ENCODE results near the gene TSGA10IP.

The TSGA10IP gene

DNA sequence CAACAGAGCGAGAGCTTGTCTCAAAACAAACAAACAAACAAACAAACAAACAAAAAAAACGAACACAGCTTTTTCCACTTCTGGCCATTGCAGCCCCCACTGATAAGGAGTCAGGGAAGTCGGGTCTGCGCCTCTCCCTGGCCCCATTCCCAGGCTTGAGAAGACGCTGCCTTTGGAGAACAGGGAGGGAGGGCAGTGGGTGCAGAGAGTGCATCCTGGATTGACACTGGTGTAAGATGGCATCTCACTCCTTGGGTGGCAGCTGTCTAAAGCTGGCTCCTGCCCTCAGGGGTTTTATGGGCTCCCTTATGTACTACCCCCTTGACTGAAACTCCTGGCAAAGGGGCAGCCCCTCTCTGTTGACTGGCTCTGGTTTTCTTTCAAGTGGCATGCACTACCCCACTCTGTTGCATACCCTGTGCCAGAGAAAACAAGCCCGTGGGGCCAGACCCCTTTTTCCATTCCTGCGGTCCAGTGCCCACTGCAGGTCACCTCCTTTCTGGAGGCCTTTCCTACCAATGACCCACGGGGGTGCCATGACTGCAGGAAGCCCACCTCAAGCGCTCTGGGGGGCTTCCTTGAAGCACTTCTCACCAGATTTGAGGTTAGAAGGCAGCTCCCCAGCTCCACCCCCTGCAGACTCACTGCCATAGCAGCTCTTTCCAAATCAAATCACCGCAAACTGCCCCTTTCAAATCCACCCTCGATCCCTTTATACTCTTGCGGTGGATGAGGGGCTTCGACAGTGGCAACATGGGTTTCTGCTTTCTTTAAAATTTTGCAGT, 13.3 kb upstream of the TSGA10IP start:
- Histone ChIP-seq H3K4me3 (ENCODE audit: extremely low read depth, insufficient read depth, low read length, poor library complexity, severe bottlenecking) (no peak overlapping the region), H3K27ac (ENCODE audit: low read depth, low read length, severe bottlenecking) (peak overlapping the region; percentile 23), H3K9me3 (ENCODE audit: control insufficient read depth, low read length) (no peaks in the 10 kb centered on the region), H3K36me3 (ENCODE audit: control insufficient read depth, insufficient read depth, low read length) (no peaks in the 10 kb centered on the region), H3K4me1 (ENCODE audit: control insufficient read depth, insufficient read depth, low read length, poor library complexity, severe bottlenecking) (peaks cover 9% of the 10 kb centered on the region)
- 79 to 86% methylated on average over 7 to 9 of the region's 13 CpGs for WGBS, 2 experiments (ENCODE audit: insufficient coverage in 2 of 2)

DNA sequence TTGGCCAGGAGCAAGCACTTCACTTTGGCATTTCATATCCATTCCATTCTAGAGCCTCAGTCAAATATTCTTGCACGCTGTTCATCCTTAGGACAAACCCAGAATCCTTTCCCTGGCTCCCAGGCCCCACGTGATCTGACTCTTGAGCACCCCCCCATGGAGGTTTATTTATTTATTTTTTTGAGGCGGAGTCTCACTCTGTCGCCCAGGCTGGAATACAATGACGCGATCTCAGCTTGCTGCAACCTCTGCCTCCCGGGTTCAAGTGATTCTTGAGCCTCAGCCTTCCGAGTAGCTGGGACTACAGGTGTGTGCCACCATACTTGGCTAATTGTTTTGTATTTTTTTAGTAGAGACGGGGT, 12.7 kb upstream of the TSGA10IP start:
- no peaks in the 10 kb centered on the region for H3K36me3 ChIP-seq (ENCODE audit: control insufficient read depth, insufficient read depth, low read length)
- no peak overlapping the region for H3K4me3 ChIP-seq (ENCODE audit: extremely low read depth, insufficient read depth, low read length, poor library complexity, severe bottlenecking)
- peaks cover 9% of the 10 kb centered on the region for H3K4me1 ChIP-seq (ENCODE audit: control insufficient read depth, insufficient read depth, low read length, poor library complexity, severe bottlenecking)
- no peaks in the 10 kb centered on the region for H3K9me3 ChIP-seq (ENCODE audit: control insufficient read depth, low read length)
- WGBS, 2 experiments (ENCODE audit: insufficient coverage in 2 of 2) = 65 to 66% methylated on average over 7 of the region's 9 CpGs
- no peak overlapping the region for H3K27ac ChIP-seq (ENCODE audit: low read depth, low read length, severe bottlenecking)

- H3K36me3 ChIP-seq (ENCODE audit: control insufficient read depth, insufficient read depth, low read length) = no peaks in the 10 kb centered on the region
- WGBS, 2 experiments (ENCODE audit: insufficient coverage in 2 of 2) = 100% methylated on average over 1 of the region's 4 CpGs
- H3K4me1 ChIP-seq (ENCODE audit: control insufficient read depth, insufficient read depth, low read length, poor library complexity, severe bottlenecking) = peaks cover 9% of the 10 kb centered on the region
- H3K27ac ChIP-seq (ENCODE audit: low read depth, low read length, severe bottlenecking) = no peak overlapping the region
- H3K9me3 ChIP-seq (ENCODE audit: control insufficient read depth, low read length) = no peaks in the 10 kb centered on the region
- H3K4me3 ChIP-seq (ENCODE audit: extremely low read depth, insufficient read depth, low read length, poor library complexity, severe bottlenecking) = no peak overlapping the region
These were observed 11.3 kb upstream of the TSGA10IP start for GRCh38 chr11:65934014-65934413.

- Histone ChIP-seq H3K9me3 (ENCODE audit: control insufficient read depth, low read length) (no peaks in the 10 kb centered on the region), H3K36me3 (ENCODE audit: control insufficient read depth, insufficient read depth, low read length) (no peaks in the 10 kb centered on the region), H3K4me3 (ENCODE audit: extremely low read depth, insufficient read depth, low read length, poor library complexity, severe bottlenecking) (no peak overlapping the region), H3K27ac (ENCODE audit: low read depth, low read length, severe bottlenecking) (no peak overlapping the region), H3K4me1 (ENCODE audit: control insufficient read depth, insufficient read depth, low read length, poor library complexity, severe bottlenecking) (peaks cover 4% of the 10 kb centered on the region)
- 75 to 88% methylated on average over 2 to 3 of the region's 4 CpGs for WGBS, 2 experiments (ENCODE audit: insufficient coverage in 2 of 2)
These were observed 7.5 kb upstream of the TSGA10IP start for GRCh38 chr11:65937766-65938165.

GRCh38 chr11:65941720-65942310, 3.5 kb upstream of the TSGA10IP start:
- Histone ChIP-seq H3K4me3 (ENCODE audit: extremely low read depth, insufficient read depth, low read length, poor library complexity, severe bottlenecking) (no peak overlapping the region), H3K4me1 (ENCODE audit: control insufficient read depth, insufficient read depth, low read length, poor library complexity, severe bottlenecking) (peaks cover 11% of the 10 kb centered on the region), H3K36me3 (ENCODE audit: control insufficient read depth, insufficient read depth, low read length) (no peaks in the 10 kb centered on the region), H3K27ac (ENCODE audit: low read depth, low read length, severe bottlenecking) (no peak overlapping the region), H3K9me3 (ENCODE audit: control insufficient read depth, low read length) (no peaks in the 10 kb centered on the region)
- 81 to 87% methylated on average over 7 to 8 of the region's 9 CpGs for WGBS, 2 experiments (ENCODE audit: insufficient coverage in 2 of 2)

- Histone ChIP-seq H3K36me3 (ENCODE audit: control insufficient read depth, insufficient read depth, low read length) (no peaks in the 10 kb centered on the region), H3K9me3 (ENCODE audit: control insufficient read depth, low read length) (no peaks in the 10 kb centered on the region), H3K27ac (ENCODE audit: low read depth, low read length, severe bottlenecking) (no peak overlapping the region), H3K4me3 (ENCODE audit: extremely low read depth, insufficient read depth, low read length, poor library complexity, severe bottlenecking) (no peak overlapping the region), H3K4me1 (ENCODE audit: control insufficient read depth, insufficient read depth, low read length, poor library complexity, severe bottlenecking) (peaks cover 11% of the 10 kb centered on the region)
- 91 to 92% methylated on average over 7 of the region's 7 CpGs for WGBS, 2 experiments (ENCODE audit: insufficient coverage in 2 of 2)
These were observed 2.7 kb upstream of the TSGA10IP start for GRCh38 chr11:65942531-65942930.

DNA sequence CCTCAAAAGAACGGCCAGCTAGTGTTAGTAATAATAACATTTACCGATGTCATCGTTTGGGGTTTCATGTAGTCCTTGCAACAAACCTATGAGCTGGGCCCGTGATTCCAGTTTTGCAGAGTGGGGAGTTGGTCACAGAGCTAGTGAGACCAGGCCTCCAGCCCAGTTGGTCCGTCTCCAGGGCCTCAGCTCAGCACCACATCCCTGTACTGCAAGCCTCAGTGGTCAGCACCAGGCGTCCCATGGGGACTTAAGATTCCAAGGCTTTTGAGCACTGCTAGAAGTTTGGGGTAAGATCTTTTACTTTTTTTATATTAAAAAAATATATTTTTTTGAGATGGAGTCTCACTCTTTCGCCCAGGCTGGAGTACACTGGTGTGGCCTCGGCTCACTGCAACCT, 1.1 kb upstream of the TSGA10IP start:
- no peak overlapping the region for H3K27ac ChIP-seq (ENCODE audit: low read depth, low read length, severe bottlenecking)
- H3K4me3 ChIP-seq (ENCODE audit: extremely low read depth, insufficient read depth, low read length, poor library complexity, severe bottlenecking) = no peak overlapping the region
- H3K4me1 ChIP-seq (ENCODE audit: control insufficient read depth, insufficient read depth, low read length, poor library complexity, severe bottlenecking) = peaks cover 11% of the 10 kb centered on the region
- H3K36me3 ChIP-seq (ENCODE audit: control insufficient read depth, insufficient read depth, low read length) = no peaks in the 10 kb centered on the region
- no peaks in the 10 kb centered on the region for H3K9me3 ChIP-seq (ENCODE audit: control insufficient read depth, low read length)
- 94 to 96% methylated on average over 5 to 7 of the region's 8 CpGs for WGBS, 2 experiments (ENCODE audit: insufficient coverage in 2 of 2)

DNA sequence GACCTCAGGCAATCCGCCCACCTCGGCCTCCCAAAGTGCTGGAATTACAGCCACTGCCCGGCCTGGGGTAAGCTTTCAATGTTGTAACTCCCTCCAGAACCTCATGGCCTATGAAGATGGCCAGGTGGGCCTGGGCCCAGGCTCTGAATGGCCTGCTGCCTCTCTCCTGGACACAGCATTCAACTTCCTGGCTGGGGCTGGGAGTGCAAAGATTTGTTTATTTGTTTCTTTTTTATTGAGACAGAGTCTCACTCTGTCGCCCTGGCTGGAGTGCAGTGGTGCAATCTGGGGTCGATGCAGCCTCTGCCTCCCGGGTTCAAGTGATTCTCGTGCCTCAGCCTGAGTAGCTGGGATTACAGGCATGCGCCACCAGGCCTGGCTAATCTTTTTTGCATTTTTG, 513 bp upstream of the TSGA10IP start:
- Histone ChIP-seq H3K4me3 (ENCODE audit: extremely low read depth, insufficient read depth, low read length, poor library complexity, severe bottlenecking) (no peak overlapping the region), H3K27ac (ENCODE audit: low read depth, low read length, severe bottlenecking) (no peak overlapping the region), H3K4me1 (ENCODE audit: control insufficient read depth, insufficient read depth, low read length, poor library complexity, severe bottlenecking) (peaks cover 11% of the 10 kb centered on the region), H3K9me3 (ENCODE audit: control insufficient read depth, low read length) (no peaks in the 10 kb centered on the region), H3K36me3 (ENCODE audit: control insufficient read depth, insufficient read depth, low read length) (no peaks in the 10 kb centered on the region)
- WGBS, 2 experiments (ENCODE audit: insufficient coverage in 2 of 2) = 82 to 87% methylated on average over 5 to 7 of the region's 8 CpGs

DNA sequence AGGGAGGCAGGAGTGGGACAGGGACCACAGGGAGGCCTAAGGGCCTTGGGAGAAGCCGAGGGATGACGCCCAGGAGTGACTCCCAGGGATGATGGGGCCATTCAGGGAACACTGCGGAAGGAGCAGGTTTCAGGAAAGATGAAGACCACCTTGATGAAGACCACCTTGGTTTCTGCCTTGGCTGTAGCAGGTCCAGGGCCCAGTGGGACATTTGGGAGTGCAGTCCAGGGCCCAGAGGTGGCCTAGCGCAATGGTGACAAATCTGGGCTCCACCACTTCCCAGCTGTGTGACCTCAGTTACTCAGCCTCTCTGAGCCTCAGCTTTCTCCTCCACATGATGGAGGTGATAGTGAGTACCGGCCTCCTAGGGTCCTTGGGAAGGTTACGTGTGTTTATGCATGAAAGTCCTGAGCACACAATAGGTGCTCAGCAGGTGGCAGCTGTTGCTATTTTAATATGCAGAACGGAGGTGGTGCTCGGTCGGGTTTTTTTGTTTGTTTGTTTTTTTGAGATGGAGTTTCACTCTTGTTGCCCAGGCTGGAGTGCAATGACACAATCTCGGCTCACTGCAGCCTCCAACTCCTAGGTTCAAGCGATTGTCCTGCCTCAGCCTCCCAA, 770 bp downstream of the TSGA10IP start:
- Histone ChIP-seq H3K36me3 (ENCODE audit: control insufficient read depth, insufficient read depth, low read length) (no peaks in the 10 kb centered on the region), H3K4me1 (ENCODE audit: control insufficient read depth, insufficient read depth, low read length, poor library complexity, severe bottlenecking) (peaks cover 11% of the 10 kb centered on the region), H3K27ac (ENCODE audit: low read depth, low read length, severe bottlenecking) (no peak overlapping the region), H3K9me3 (ENCODE audit: control insufficient read depth, low read length) (no peaks in the 10 kb centered on the region), H3K4me3 (ENCODE audit: extremely low read depth, insufficient read depth, low read length, poor library complexity, severe bottlenecking) (no peak overlapping the region)
- WGBS, 2 experiments (ENCODE audit: insufficient coverage in 2 of 2) = 72 to 80% methylated on average over 7 to 9 of the region's 11 CpGs

DNA sequence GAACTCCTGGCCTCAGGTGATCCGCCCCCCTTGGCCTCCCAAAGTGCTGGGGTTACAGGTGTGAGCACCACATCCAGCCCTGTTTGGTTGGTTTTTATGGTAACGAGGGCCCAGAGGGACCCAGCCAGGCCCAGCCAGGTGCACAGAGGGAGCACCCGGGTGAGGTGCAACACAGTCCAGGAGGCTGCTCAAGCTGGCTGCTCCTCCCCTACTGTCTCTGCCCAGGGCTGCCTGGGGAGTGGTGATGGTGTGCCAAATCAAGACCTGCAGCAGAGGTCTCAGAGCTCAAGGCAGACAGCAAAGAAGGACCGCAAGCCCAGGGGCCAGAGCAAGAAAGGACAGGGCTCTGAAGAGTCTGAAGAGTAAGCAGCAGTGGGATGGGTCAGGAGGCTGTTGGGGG, 1.4 kb downstream of the TSGA10IP start:
- H3K36me3 ChIP-seq (ENCODE audit: control insufficient read depth, insufficient read depth, low read length) = no peaks in the 10 kb centered on the region
- no peak overlapping the region for H3K27ac ChIP-seq (ENCODE audit: low read depth, low read length, severe bottlenecking)
- 82 to 100% methylated on average over 3 to 4 of the region's 4 CpGs for WGBS, 2 experiments (ENCODE audit: insufficient coverage in 2 of 2)
- no peaks in the 10 kb centered on the region for H3K9me3 ChIP-seq (ENCODE audit: control insufficient read depth, low read length)
- peaks cover 9% of the 10 kb centered on the region for H3K4me1 ChIP-seq (ENCODE audit: control insufficient read depth, insufficient read depth, low read length, poor library complexity, severe bottlenecking)
- no peak overlapping the region for H3K4me3 ChIP-seq (ENCODE audit: extremely low read depth, insufficient read depth, low read length, poor library complexity, severe bottlenecking)

DNA sequence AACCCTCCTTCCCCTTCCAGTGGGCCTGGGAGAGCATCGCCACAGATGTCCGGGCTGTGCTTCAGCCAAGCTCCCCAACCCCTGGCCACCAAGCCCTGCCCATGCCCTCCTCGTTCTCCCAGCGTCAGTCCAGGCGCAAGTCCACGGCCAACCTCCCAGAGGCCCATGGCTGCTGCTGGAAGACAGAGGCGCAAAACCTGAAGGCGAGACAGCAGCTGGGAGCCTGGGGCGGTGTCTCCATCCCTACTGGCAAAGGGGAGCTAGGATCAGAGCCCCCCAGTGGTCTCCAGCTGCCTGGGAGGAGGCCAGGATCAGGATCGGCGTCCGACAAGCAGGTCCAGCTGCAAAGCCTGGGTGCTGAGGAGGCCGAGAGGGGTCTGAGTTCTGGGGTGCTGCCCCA, 1.9 kb downstream of the TSGA10IP start:
- H3K4me3 ChIP-seq (ENCODE audit: extremely low read depth, insufficient read depth, low read length, poor library complexity, severe bottlenecking) = no peak overlapping the region
- no peaks in the 10 kb centered on the region for H3K9me3 ChIP-seq (ENCODE audit: control insufficient read depth, low read length)
- no peaks in the 10 kb centered on the region for H3K36me3 ChIP-seq (ENCODE audit: control insufficient read depth, insufficient read depth, low read length)
- no peak overlapping the region for H3K27ac ChIP-seq (ENCODE audit: low read depth, low read length, severe bottlenecking)
- 87 to 93% methylated on average over 9 to 10 of the region's 13 CpGs for WGBS, 2 experiments (ENCODE audit: insufficient coverage in 2 of 2)
- H3K4me1 ChIP-seq (ENCODE audit: control insufficient read depth, insufficient read depth, low read length, poor library complexity, severe bottlenecking) = peaks cover 7% of the 10 kb centered on the region
